HG03565 (cell line): ENCODE measurements around the gene TAGLN2.
A peak's percentile ranks its signal among the peaks of the same experiment; 100 is the strongest.

Source experiments
- ATAC-seq: cut with Tn5 transposase; IDR thresholded peaks from one replicate; pipeline ENCODE4 v1.9.1; 2021; ENCODE audit warnings: mild to moderate bottlenecking, moderate library complexity; ENCODE audit not compliant: unreplicated experiment

The TAGLN2 gene

DNA sequence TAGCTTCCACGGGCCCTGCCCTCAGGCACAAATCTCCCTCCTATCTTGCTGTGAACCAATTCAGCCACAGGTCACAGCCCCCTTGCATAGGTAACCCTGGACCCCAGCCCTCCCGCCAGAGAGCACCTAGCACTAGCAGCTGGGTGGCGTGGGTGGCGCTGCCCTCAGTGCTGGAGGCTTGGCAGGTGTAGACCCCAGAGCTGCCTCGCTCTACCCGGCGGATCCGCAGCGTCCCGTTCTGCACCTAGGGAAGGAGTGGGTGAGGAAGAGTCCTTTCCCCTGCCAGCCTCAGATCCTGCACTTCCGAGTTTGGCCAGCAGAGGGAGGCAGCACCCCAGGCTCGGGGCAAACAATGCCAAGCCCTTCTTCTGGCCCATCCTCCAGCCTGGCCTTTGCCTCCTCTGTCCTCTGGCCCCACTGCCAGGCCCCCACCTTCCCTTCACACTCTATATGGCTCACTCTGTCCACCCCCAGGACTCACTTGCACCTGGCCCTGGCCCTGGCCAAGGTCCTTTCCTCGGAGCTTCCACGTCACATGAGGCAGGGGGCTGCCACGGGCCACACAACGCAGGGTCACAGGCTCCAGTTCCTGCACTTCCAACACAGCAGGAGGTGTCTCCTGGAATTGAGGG is 11.1 kb upstream of the TAGLN2 start:
- no peak for ATAC-seq

DNA sequence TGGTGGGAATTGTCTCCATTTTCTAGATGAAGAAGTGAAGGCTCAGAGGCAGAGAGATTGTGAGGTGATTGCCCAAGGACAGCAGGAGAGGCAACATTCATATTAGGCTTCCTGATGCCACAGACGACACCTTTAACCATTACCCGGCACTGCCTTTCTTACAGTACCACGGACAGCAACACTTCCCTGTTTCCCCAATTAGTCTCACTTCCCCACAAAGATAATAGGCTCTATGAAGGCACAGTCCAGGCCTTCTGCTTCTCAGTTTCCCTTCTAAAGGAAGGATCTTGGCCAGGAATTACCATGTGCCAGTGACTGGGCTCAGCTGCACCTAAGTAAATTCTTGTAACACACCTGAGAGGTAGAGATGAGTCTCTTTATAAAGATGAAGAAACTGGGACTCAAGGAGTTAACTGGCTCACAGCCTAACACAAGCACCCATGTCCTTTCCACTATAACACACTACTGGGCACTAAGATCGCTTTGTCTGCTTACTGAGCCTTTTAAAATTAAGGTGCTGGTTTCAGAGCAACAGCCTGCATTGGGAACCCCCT is 10.5 kb upstream of the TAGLN2 start:
- no peak for ATAC-seq

DNA sequence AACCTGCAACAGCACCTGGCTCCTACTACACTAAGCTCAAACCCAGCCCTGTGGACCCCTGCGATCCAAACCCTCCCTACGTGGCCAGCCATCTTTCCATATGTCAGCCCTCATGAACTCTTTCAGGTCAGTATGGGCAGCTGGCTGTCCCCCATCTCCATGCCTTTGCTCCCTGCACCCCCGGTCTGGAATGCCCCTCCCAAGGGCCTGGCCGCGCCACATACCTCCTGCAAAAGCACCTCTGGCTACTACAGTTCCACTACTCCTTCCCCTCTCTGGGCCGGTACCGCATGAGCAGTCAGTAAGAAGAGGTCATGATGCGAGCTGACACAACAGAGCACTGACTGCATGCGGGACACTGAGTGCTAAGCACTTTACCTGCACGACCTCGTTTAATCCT is 10.0 kb upstream of the TAGLN2 start:
- ATAC-seq = no peak

DNA sequence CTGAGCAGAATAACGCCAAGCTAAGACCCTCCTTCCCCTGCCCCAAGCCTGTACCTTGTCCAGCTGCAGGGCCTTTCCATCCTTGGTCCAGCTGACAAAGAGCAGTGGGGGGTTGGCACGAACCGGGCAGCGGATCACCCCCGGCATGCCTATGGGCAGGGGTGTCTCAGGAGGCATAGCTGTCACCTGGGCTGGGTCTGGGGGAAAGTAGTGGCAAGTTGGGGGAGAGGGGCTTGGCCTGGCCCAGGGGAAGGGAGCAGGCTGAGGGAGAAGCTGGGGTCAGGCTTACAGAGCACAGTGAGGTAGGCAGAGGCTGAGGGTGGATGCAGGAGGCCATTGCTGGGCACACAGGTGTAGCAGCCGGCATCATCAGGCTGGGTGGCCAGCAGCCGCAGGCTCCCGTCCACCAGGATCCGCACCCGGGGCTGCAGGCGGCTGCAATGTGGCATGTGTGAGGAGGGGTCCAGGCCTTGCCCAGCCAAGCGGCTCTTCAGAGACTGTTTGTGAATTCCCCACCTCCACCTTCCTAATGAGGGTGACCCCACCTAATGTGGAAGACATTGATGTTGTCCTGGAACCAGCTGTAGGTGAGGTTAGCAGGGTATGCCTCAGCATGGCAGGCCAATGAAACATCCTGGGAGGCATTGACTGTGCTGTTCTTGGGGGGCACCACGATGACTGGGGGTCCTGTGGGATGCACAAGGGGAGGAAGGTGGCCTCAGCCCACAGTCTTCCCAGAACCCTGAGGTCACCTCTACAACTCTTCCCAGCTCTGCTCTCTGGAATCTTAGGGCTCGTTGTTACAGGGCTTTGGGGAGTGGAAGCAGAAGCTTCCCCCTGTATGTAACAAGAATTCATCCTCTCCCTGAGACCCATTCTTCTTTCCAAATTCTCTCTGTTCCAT is 9.1 kb upstream of the TAGLN2 start:
- ATAC-seq = no peak

DNA sequence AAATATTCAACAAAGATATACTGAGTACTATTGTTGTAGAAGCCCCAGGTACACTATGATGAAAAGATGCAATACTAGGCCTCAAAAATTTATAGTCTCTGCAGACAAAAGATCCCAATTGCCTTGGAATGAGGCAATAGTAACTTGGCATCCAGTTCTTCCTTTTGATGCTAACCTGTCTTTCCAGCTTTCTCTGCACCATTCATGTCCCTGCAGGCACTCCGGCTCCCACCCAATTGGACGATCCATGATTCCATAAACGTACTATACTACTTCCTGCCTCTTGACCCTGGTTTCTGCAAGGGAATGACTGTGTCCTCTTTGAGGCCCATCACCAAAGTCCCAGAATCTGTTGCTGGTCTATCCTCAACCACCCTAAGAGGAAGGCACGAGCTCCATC is 8.0 kb upstream of the TAGLN2 start:
- ATAC-seq = no peak

DNA sequence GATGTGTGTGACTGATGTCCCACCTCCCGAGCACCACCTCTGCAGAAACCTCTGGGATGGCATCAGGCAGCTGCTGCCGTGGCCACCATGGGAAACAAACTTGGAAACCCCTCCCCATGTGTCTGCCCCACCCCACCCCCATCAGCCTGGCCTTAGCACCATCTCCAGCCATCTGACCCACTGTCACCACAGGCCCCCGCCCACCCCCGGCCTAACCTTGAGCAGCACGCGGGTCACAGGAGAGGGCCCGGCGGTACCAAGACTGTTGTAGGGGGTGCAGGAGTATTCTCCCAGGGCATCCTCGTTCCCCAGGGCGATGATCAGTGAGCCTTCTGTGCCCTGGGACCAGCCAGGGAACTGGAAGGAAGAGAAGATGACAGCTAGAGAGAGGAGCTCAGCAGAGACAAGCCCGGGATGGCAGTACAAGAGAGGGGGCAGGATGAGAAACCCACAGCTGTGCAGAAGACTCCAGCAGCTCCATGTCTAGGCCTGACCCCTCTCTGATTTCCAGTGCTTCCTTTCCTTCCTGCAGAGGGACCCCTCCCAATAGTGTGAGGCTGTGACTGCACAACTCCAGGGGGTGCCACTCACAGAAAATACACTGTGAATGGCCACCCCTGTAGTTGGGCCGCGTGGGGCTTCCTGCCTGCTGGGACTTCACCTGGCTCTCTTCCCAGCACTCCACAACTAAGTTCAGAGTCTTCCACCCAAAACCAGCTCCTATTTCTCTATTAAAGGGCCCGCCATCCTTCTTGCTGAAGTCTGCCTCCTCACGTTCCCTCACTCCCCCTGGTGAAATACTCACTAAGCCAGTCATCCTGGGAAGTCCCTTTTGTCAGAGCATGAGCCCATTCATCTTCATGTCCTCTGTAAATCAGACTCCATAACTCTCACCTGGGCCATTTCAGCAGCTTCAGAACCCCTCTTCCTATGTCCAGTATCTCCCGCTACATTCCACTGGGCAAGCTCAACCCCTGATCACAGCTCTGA is 7.3 kb upstream of the TAGLN2 start:
- no peak for ATAC-seq

DNA sequence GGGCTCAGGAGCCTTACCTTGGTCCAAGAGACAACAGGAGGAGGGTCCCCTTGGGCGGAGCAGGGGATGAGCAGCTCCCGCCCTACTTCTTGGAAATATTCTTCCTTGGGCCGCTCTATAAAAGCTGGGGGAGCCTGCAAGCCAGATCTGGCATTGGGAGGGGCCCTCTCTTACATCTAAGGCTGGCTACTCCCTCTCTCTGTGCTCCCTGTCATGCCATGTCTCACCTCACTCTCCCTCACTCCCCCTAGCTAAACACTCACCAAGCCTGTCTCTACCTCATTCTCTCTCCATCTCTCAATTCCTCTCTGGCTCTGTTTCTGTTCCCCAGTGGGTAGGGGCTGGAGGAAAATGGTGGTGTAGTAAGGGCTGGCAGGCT is 6.5 kb upstream of the TAGLN2 start:
- ATAC-seq = no peak

DNA sequence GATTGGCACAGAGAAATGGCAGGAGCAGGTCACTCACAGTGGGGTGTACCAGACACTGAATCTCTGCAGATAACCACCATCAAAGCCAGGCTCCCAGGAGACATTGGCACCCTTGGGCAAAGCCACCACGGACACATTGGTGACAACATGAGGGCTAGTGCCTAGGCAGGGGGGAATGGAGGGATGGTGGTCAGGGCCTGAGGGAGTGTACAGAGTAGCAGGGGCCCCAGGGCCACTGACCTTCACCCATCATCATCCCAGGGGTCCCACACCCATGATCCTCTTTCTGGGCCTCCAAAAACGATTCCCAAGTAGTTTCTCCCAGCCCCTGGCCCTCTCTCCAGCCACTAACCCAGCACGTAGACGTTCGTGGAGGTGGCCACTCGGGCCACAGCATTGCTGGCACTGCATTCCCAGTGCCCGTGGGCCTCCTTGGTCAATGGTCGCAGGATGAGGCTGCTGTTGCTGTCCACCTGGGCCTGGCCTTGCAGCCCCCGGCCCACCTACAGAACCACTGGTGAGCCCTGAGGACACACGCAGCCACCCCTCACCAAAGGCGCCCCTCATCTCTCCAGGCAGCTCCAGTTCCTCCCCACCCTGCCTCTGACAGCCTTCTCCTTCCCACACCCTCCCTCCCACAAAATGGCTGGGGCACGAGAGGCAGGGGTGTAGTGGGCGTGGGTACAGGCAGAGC is 5.9 kb upstream of the TAGLN2 start:
- no peak for ATAC-seq

DNA sequence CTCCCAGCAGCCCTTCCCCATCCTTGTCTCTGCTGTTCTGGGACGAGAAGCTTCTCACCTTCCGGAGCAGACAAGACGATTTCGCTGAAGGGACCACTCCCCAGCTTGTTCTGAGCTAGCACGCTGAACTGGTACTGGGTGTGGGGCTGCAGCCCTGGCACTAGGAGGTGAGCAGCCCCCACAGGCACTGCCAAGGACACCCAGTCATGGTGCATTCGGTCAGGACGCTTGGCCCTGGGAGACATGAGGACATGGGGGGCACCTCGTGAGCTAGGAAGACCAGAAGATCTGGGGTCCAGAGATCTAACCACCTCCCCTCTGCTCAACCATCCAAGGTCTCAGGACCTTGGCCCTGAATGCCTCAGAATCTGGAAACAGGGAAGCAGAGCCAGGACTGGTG is 5.3 kb upstream of the TAGLN2 start:
- no peak for ATAC-seq

DNA sequence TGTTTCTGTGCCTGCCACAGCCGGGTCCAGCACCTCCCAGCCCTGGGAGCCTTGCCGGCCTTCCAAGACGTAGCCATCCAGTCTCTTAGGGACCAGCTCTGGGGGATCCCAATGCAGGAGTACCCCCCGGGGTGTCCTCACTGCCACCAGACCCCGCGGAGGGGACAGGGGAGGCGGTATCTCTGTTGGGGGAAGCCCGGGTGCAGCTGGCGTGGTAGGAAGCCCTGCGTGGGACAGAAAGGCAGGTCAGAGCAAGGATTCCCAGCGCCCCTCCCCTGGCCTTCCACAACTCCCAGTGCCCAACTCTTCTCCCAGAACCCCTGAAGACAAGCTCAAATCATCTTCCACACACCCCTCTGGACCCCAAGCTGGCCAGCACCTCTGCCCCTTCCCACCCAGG is 4.9 kb upstream of the TAGLN2 start:
- ATAC-seq = no peak

DNA sequence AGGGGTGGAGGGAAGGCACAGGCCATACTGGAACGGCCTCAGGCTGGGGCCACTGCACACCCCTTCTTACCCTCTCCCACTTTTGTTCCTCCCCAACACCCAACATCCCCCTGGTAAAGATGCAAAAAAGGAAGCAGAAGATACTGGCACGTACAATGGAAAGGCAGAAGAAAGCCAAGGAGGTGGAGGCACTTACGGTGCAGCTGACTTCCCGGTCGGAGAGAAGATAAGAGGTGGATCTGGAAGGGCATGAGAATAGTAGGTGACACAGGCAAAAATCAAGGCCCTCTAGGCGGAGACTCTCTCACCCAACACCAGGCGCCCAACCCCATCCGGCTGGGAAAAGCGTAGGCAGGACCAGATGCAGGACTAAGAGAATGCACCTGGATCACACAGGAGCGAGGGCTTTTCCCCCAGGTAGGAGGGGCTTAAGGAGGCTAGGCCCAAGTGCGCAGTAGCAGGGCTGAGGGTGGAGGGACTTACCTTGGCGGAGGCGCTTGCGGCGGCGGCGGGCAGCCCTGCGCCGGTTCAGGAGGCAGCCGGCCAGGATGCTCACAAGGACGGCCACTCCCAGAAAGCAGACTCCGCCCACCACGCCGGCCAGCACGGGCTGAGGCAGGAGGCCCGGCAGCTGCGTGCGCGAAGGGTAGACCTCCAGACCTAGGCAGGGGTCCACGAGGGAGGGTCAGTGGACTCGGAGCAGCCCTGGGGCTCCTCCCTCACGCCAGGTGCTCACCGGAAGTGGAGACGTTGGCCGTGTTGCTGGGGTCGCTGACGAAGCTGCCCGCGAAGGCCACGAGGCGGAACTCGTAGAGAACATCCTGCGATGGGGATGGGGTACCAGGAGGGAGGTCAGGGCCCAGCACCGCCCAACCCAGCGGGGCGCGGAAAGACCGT is 4.1 kb upstream of the TAGLN2 start:
- no peak for ATAC-seq

DNA sequence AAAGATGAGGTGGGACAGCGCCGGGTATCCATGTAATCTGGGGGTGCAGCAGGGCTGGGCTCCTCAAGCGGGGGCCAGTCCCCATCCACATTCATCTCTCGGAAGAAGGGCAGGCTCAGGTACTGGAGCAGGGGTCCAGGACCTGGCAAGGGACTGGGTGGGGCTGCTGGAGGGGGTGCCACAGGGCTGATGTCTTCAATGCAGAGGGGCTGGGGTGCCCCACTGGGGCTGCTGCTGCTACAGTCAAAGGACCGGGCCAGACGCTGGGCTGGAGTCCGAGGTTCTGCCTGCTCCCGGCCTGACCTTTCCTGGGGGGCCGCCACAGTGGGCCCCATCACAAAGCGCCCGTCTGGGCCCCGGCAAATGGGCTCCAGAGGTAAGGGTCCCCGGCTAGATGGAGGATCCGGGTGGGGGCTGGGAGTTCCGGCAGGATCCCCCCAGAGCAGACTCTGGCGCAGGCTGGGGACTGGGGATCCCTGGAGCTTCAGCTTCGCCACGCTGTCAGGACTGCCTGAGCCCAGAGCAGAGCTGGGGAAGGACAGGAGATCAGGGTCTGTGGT is 3.3 kb upstream of the TAGLN2 start:
- ATAC-seq = no peak

DNA sequence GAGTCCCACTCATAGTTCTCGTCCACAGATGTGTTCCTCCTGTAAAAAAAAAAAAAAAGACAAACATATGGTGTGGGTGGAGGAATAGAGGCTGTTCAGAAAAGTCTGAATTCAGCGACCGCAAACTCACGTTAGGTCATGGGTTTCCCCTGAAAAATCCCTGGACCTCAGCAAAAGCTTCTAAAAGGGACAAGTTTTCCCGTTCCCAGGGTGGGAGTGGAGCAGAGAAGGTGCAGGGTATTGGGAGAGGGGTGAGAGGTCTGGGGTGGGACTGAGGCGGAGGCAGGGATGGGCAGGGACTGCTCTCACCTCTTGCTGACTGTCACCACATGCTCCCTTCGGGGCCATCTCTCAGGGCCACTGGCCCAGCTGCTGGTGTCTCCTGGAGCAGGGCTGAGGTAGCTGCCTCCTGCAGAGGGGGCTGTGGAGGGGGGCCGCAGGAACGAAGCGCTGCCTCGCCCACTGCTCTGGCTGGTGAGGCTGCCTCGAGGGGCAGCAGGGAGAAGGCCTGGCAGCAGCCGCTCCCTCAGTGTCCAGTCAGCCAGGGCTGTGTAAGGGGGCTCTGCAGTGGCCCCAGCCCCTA is 2.6 kb upstream of the TAGLN2 start:
- no peak for ATAC-seq

DNA sequence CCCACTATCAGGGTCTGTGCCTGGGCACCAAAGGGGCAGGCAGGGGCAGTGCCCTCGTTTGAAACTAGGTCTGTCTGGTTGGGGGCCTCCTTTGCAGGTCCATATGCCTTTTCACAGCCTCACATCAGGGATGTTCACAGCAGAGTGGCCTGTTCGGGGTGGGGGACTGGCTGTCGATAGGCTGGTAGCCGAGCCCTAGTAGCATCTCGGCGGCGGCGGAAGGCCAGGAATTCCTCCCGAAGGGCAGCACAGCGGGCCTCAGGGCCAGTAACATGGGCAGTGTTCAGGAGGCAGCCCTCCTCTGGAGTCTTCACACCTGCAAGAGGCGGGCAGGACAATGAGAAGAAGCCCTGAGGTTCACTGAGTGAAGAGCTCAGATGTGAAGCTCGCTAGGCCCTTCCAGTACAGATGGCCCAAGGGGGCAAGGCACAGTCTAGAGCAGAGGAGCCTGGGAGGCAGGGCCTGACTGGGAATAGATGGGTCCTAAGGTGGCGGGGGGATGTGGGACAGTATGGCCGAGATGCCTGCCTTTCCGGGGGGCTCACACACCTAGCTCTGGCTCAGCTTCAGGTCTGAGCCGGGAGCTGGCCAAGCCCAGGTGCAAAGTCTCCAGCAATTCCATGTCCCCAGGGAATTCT is 2.0 kb upstream of the TAGLN2 start:
- ATAC-seq = no peak

DNA sequence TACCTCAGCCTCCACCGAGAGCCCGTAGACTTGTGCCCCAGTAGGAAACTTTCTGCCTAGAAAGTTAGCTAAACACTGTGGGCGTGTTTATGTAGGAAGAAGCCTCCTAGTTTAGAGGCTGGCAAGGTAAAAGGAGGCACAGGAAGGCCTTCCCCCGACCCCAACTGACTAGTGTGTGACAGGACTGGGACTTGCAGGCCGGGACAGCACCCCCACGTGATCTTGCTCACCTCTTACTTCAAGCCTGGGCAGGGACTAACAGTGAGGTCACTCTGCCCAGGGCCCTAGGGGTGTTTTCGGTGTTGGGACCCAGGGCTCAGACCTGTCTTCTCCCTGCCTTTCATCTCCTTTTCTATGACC is 392 bp upstream of the TAGLN2 start:
- ATAC-seq = no peak

DNA sequence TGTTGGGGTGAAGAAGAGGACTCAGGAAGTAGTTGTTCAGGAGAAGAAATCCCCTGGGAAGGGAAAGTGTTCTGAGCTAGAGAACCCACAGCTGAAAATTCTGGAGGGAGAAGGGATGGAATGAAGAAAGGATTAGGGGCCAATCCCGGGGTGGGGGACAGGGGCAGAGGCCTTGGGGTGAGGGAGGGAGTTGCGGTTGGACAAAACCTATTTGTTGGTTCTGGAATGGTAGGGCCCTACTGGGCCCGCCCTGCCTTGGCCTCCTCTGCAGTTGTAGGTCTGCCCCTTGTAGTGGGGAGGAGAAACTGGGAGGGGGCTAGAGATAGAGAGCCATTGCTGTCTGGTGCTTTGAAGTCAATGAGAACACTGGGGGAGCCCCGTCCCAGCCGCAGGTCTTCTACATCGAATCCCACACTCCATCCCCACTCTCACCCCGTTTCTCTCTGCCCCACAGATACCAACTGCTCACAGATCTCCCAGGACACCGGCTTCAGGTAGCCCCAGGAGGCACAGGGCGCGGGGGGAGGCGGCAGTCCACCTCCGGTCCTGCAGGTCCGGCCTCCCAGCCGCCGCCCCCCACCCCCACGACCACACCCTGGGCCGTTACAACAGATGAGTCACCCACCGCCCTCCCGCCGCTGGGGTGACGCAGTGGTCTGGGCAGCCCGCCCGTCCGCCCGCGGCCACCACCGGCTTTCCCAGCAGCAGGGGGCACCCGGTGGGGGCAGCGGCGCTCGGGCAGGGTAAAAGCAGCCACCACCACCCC is 1.1 kb downstream of the TAGLN2 start:
- no peak for ATAC-seq

DNA sequence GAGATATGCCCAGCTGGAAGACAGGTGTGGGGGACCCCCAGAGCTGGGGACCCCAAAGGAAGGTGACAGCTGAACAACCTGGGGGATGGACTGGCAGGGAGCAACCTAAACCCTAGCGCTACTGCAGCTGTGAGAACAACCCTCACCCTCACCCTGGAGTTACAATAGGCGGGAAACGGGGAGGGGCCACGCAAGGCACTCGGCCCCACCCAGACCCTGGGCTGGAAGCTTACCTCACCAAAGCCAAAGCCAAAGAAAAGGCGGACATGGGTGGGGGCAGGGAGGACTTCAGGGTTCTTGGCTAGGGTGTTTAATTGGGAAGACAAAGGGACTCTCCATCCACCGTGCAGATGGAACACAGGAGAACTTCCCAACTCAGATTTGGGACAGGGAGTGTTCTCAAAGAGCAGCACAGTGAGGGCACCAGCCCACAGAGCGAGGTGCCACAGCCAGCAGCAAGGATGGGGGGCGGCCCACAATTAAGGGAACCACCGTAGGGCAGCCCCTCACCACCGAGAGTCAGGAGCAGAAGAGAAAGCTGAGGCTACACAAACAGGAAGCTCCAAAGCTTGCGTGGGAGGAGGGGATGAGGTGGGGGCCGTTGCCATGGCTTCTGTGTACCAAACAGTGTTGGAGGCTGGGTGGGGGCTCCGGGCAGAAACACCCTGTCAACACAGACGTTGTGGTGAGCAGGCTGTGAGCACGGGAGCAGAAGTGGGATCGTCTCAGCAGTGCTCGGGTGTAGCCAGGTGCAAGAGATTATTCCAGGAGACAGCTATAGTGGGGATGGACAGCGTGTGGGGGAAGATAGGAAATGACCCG is 1.9 kb downstream of the TAGLN2 start:
- peak; percentile 14 for ATAC-seq
